NCI-H1092 treated with DMSO at 0.1 percent for 48 hours (cell line): ENCODE results near the gene FRMD7.
"Not testable (repeated sequence)": the region's sequence is repeated elsewhere in the genome, so short reads cannot be mapped to it uniquely, and the experiment has no call there.

Experiments
- DNase-seq: peaks from one replicate; lab custom pipeline; 2025; lab: John Stamatoyannopoulos, UW

FRMD7 gene

GRCh38 chrX:132127743-132128142 is at the start of gene FRMD7:
Gene FRMD7, minus strand, starts transcription at chrX:132128020. Its CDS starts 176 bp downstream, at chrX:132127844.
- DNase-seq, result no peak

- no peak for DNase-seq
Observed at GRCh38 chrX:132173647-132174046, 45.8 kb upstream of the FRMD7 start.

- no peak for DNase-seq
Observed at GRCh38 chrX:132171881-132172280, 44.1 kb upstream of the FRMD7 start.

DNA sequence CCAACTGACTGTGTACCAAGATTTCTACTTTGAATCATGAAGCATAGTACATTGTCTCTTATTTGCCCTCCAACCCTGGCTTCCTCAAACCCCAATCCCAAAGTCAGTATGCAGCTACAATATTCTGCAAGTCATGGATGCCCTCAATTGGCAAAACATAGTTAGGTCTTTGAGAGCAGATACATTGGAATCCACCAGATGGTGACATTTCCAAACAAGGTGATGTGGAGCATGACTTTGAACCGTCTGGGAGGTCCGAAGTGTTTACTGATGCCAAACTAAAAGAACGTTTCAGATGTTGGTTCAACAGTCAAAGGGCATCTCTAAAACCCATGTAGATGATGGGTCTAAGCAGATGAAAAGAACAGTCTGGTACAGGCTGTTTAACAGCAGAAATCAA is 43.7 kb upstream of the FRMD7 start:
- DNase-seq, result no peak

DNA sequence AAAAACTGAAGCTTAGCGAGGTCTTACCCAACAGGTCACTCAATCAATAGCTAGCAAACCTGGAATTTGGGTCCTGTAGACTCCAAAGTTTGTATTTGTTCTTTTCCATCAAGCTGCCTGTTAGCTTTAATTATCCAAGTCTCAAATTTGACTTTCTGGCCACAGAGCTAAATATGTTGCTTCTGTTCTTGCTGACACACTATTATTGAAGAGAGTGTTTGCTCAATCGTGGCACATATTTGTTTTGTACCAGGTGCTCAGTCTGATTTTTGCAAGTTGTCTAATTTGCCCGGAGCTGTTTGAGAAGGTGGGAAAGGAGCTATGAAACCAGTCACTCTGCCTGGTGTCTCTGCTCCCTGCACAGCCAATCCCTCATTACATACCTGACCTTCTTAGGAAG is 41.7 kb upstream of the FRMD7 start:
- DNase-seq, result peak; percentile 3

DNA sequence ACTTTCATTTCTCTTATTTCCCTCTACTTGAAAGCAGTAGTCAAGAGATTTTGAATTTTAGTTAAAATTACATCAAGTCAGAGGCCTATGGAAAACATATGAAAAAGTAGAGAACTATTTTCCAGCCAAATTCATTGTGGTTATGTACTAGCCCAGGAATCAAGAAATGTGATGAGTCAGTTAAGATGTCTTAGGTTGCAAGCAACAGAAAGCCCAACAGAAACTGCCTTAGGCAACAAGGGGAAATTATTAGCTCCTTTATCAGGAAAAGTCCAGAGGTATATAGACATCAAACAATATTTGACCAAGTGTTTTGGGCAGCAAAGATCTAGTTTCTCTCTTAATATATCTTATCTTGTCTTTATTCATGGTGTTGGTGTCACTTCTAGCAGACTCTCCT is 37.8 kb upstream of the FRMD7 start:
- no peak for DNase-seq

GRCh38 chrX:132165005-132165404 is 37.2 kb upstream of the FRMD7 start:
- DNase-seq, result no peak

DNA sequence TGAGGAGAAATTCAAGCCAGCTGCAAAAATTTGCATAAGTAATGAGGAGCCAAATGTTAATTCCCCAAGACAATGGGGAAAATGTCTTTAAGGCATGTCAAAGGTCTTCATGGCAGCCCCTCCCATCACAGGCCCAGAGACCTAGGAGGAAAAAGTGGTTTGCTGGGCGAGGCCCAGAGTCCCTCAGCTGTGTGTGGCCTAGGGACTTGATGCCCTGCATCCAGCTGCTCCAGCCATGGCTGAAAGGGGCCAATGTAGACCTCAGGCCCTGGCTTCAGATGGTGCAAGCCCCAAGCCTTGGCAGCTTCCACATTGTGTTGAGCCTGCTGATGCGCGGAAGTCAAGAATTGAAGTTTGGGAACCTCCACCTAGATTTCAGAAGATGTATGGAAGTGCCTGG is 35.3 kb upstream of the FRMD7 start:
- DNase-seq, result not testable (repeated sequence)

GRCh38 chrX:132153166-132153565 is 25.3 kb upstream of the FRMD7 start:
- DNase-seq, result no peak

GRCh38 chrX:132146456-132146855 is 18.6 kb upstream of the FRMD7 start:
- DNase-seq, result no peak

- DNase-seq, result no peak
Observed at GRCh38 chrX:132144061-132144460, 16.2 kb upstream of the FRMD7 start.

- DNase-seq, result no peak
Observed at GRCh38 chrX:132125906-132126305, 1.9 kb downstream of the FRMD7 start.

DNA sequence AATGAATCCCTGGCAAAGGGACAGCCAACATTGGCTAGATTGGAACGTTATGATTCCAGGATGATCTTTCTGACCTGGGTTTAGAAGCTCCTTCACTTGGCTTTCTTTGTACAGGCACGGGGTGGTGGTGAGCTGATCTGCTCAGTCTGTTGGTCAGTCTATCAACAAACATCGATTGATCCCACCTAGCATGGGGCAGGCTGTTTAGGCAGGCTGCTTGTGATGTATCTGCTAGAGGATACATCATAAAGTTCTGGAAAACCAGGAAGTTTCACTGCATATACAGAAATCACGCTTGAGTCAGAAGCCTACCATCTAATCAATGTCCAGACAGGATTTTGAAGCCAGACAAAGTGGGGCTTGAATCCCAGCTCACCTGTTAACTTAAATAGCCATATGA is 6.9 kb downstream of the FRMD7 start:
- DNase-seq, result no peak

GRCh38 chrX:132119821-132120515 is 7.9 kb downstream of the FRMD7 start:
- no peak for DNase-seq

- DNase-seq, result no peak
Observed at GRCh38 chrX:132119283-132119682, 8.5 kb downstream of the FRMD7 start.

DNA sequence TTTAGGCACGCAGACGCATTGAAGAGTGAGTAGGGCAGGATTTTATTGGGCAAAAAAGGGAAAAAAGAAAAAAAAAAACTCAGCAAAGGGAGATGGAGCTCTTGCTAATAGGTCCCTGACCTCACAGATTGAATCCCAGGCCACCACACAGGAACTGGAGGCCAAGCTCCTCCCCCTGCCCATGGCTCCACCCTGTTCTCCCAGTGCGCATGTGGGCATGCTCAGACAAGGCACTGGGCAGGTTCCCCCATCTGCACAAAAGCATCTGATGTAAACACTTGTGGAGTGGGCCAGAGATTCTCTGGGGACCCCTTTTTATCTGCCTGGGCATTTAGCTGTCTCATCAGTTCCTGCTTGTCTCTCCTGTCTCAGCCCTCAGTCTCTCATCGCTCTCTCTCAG is 9.5 kb downstream of the FRMD7 start:
- no peak for DNase-seq

DNA sequence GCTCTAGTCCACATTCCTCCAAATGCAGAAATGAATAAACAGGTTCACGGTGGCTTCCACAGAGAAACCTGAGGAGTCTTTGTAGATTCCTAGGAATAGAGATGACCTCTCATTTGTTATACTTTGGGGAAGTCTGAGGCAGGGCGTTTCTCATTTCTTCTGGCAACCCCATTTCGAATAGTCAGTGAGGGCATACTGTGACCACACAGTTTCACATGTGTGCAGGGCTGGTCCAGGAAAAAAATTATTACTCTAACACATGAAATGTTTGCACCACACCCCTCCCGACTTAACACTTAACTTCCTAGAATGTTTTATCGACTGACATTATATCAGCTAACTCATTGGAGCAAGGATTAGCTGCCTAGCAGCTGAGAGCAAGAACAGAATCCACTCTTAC is 12.0 kb downstream of the FRMD7 start:
- no peak for DNase-seq

DNA sequence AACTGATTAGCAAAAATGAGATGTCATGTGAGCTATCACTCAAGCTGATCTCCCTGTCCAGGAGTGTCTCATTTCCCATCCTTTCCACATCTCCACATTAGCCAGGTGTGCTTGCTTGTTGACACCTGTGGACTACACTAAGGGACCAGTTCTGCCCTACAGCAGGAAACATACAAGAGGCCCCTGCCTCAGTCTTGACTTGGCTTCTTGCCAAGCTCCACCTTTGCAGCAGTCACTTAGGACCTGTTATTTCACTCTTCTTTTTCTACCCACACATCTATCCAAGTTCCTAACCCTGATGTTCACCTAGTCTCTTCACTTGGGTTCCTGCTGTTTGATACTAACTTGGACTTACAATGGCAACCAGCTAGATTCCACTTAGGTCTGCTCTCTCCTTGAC is 13.2 kb downstream of the FRMD7 start:
- no peak for DNase-seq

- no peak for DNase-seq
Observed at GRCh38 chrX:132107291-132107690, 20.5 kb downstream of the FRMD7 start.

DNA sequence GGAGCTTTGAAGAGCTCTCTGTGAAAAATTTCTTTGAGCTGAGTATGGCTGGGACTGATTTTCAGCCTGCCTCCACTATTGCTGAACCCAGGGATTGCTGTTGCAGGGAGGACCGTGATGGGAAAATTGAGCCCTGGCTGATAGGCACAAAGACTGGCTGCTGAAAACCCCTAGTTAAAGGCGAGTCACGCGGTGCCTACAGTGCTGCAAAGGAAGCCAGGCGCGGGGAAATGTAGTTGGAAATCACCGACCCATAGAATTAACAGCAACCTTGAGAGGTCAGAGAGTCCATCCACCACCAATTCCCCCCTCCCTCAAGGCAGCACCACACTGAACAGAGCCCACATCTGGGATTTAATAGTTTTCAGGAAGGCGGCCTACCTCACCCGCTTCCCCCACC is 26.0 kb downstream of the FRMD7 start:
- no peak for DNase-seq

DNA sequence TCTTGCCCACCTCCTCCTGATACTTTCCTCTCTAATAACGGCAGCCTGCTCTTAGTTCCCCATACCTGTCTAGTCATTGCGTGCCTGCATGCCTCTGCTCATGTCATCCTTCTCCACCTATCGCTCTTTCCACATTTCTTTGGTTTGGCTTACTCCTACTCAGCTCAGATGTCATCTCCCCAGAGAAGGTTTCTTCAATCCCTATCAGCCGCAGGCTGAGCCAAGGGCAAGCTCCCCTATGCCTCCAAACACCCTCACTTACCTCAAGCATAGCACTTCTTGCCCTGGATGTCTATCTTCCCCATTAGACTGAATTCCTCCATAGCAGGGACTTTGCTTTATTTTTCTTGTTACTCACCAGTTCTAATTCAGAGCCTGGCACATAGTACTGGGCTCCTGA is 26.6 kb downstream of the FRMD7 start:
- no peak for DNase-seq

GRCh38 chrX:132098704-132099103 is 29.1 kb downstream of the FRMD7 start:
- DNase-seq, result not testable (repeated sequence)

DNA sequence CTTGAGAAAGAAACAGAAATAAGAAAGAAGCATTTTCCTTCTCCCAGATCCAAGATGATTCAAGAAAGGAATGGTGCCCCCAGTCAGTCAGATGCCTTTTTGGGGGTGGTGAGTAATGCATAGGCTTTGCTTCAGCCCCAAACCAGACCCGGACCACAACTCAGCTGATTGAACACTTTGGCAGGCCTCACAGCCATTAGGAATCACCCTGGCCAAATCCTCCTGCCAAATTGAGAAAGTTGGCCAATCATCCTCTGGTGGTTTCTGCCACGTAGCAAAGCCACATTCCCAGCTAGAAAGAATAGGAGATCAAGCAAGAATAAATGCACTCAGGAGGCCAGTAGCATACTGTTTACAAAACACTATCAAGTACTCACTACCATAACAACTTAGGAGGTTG is 33.7 kb downstream of the FRMD7 start:
- DNase-seq, result no peak

GRCh38 chrX:132093239-132093860 is 34.5 kb downstream of the FRMD7 start:
- no peak for DNase-seq
